IPS DF 4.7 (cell line): Measurements from ENCODE around the gene CERS5.
A peak's percentile ranks its signal among the peaks of the same experiment; 100 is the strongest.

Source experiments
- DNase-seq: peaks from one replicate; pipeline ENCODE4 v3.0.0-alpha.2; 2013; ENCODE audit warnings: low spot score; ENCODE audit errors: extremely low read depth

Gene CERS5

GRCh38 chr12:50132505-50133135 lies 34.5 kb downstream of the CERS5 start:
- DNase-seq = no peak

DNA sequence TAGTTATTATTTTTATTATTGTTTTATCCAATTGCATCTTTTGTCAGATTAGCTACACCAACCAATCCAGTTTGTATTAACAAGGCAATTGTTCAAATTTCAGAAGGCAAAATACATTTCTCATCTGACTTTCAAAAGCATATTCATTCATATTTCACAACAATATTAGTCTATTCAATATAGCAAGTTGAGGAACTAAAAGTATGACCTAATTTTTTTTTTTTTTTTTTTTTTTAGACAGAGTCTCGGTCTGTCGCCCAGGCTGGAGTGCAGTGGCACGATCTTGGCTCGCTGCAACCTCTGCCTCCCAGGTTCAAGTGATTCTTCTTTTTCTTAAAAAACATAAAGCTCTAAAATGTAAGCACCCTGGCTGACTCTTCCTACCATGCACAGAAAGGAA lies 37.9 kb downstream of the CERS5 start:
- no peak for DNase-seq

DNA sequence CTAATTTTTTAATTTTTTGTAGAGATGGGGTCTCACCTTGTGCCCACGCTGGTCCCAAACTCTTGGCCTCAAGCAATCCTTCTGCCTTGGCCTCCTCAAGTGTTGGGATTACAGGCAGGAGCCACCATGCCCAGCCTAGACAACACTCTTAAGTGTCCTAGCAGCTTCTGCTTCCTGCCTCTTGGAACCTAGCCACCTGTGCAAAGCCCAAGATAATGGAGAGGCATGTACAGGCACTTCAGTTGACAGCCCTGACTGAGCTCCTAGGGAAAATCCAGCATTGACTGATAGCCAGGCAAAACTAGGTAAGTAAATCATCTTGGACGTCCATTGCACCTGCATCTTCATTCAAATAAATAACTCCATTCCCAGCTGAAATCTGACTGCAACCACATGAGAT lies 39.6 kb downstream of the CERS5 start:
- DNase-seq = no peak

DNA sequence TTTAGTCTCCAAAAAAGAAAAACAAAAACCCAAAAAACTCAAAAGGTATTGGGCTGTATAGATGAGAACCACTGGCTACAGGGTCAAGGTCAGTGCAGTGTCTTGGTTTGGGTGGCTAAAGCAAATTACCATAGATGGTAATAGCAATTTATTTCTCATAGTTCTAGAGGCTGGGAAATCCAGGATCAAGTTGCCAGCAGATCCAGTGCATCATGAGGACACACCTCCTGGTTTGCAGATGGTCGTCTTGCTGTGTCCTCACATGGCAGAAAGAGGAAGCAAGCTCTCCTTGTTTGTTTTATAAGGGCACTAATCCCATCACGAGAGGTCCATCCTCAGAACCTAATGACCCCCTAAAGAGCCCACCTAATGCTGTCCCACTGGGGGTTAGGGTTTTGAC lies 44.0 kb downstream of the CERS5 start:
- no peak for DNase-seq

DNA sequence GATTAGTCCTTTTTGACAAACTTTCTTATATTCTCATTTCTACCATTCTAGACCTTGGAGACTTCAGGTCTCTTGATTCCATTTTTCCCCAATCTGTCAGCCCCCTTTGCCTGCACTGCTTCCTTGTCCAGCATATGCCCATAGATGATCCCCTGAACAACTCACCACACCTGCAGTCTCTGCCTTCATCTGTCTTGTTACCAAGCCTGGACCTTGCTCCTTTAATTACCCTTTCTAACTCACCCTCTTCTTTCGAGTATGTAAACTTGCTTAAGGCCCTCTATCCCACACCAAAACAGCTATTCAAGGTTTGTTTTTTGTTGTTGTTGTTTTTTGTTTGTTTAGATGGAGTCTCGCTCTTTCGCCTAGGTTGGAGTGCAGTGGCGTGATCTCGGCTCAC lies 45.5 kb downstream of the CERS5 start:
- DNase-seq = no peak

DNA sequence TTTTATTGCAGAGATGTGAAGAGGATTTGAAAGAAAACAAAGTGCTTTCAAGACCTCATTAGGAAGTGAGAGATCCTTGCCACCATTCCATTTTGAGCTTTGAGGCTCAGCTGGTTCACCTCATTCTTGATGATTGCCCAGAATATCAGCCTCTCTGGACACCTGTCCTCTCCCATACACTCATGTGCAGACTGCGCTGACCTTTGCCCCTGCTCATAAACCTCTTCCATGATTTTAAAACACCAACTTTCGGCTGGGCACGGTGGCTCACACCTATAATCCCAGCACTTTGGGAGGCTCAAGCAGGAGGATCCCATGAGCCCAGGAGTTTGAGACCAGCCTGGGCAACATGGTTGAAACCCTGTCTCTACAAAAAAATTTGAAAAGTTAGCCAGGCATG lies 46.2 kb downstream of the CERS5 start:
- DNase-seq = no peak

DNA sequence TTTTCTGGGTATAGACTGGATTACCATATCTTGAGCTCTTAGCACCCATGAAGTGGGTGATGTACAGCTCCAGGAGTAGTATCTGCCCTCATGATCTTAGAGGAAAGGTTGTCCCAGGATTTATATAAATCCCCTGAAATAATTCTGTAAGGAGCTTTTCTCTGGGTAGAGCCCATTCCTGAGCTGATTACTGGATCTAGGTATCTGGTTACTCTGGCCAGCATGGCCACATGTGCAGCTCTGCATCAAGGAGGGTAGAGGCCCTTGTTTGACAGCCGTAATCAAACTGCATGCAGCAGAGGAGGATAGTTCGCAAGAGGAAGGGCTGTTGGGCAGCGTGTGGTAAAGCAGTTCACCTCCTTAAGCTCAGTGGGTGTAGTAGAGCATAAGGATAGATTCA lies 46.6 kb downstream of the CERS5 start:
- no peak for DNase-seq

DNA sequence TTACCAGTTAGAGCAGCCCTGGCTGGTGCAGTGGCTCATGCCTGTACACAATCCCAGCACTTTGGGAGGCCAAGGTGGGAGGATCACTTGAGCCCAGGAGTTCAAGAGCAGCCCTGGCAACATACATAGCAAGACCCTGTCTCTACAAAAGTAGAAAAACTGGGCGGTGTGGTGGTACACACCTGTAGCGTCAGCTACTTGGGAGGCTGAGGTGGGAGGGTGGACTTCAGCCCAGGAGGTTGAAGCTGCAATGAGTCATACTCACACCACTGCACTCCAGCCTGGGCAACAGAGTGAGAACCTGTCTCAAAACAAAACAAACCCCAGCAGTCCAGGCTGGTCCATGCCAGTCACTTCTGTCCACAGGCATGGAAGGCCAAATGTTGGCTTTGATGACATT lies 47.8 kb downstream of the CERS5 start:
- DNase-seq = no peak

GRCh38 chr12:50117057-50117622 lies 50.0 kb downstream of the CERS5 start:
- DNase-seq = no peak

- no peak for DNase-seq
Measured at GRCh38 chr12:50112456-50113218, 54.5 kb downstream of the CERS5 start.

DNA sequence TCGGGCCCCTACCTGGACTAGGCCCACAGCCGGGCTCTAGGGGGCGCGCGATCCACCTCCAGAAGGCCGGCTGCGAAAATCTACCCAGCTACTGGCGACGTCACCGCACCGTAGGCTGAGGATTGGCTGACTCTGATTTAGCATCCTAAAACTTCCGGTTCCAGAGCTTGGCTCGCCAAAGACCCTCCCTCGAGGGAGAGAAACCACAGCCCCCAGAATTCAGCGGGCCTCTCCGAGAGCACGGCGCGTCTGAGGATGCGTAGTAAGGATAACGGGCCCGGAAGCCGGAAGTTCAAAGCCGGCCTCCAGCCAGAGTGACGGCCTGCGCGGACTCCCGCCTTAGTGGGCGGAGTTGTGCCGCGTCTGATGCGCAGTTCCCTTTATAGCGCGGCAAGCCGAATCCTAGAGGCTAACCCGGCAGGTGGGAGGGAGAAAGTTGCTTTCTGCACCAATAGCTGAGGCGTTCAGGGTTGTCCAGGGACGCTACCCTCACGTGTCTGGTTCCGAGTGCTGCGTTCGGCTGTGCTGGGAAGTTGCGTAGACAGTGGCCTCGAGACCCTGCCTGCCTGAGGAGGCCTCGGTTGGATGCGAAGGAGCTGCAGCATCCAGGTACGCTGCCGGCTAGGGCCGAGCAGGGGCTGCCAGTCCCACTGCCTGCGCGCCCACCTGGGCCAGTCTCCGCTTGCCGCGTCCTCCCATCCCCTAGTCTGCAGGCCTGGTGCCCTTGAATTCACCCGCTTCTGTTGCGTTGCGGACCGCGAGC lies 55.3 kb downstream of the CERS5 start, which contains the start of gene COX14:
Gene COX14, plus strand, starts transcription at position 544 of the 763 bp plus-strand sequence. CDS start 7,808 bp downstream, outside the sequence.
- DNase-seq = peak; percentile 98

- no peak for DNase-seq
Measured at GRCh38 chr12:50111395-50111692, 55.8 kb downstream of the CERS5 start.

DNA sequence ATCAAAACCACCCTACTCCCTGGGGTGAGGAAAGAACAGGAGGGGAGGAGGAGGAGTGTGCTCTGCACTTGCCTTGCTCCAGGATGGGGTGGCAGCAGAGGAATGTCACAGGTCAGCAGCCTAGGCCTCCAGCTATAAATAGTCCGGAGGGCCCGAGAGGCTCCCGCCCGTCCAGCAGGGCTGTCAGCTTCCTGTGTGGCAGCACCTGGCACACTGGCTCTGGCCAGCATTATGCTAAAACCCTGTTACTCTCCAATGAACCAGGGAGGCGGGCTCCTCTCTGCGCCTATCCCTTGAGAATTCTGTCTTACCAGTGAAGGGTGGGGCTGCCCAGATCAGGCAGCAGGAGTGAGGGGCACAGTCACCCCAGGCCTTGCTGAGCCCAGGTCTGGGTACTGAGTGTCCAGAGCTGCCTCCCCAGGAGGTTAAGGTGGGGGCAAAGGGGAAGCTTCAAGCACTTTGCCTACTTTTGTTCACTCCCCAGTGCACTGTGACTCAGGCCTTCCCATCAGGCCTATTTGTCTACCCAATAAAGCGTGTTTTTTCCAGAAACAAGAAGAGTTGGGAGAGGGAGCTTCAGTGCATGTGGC lies 56.3 kb downstream of the CERS5 start:
- no peak for DNase-seq

DNA sequence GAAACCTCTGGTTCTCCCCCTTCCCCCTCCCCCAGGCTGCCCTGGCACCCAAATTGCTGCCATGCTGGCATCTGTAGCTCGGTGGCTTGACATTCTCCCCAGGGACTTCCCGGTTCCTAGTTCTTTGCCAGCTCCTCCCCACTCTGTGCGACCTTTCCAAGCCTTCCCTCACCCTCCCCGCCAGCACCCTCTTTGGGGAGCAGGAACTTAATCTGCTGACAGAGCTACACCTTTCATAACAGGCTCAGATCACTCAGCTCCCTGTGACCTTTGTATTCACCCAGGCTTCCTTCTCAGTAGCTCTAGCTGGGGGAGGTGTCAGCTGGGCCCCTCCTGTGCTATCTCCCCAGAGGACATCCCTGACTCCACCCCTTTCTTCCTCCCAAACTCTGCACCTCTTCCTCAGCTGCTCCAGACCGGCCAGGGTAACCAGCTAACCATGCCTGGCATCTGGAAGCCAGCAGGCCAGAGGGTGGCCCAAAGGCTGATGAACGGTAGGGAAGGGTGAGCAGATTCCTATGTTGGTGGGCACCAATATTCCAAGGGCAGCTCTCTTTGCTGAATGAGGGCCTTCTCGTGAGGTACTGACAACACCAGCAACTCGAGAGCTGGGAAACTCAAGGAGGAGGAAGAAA lies 56.9 kb downstream of the CERS5 start:
- no peak for DNase-seq

DNA sequence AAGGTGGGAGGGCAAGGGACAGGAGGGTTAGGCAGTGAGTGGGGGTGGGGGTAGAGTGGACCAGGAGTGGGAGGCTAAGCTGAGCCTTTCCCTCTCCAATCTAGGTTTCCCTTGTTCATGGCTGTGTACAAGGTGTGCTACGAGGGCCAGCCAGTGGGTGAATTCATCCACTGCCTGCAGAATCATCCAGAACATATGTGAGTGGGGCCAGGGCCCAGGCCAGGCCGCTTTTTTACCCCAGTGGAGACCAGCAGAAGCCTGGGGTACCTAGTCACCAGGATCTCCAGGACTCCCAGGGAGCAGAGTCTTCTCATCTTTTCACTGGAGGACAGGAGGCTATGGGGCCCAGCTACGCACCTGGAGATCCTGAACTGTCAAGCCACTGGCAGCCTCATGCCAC lies 57.9 kb downstream of the CERS5 start:
- no peak for DNase-seq

DNA sequence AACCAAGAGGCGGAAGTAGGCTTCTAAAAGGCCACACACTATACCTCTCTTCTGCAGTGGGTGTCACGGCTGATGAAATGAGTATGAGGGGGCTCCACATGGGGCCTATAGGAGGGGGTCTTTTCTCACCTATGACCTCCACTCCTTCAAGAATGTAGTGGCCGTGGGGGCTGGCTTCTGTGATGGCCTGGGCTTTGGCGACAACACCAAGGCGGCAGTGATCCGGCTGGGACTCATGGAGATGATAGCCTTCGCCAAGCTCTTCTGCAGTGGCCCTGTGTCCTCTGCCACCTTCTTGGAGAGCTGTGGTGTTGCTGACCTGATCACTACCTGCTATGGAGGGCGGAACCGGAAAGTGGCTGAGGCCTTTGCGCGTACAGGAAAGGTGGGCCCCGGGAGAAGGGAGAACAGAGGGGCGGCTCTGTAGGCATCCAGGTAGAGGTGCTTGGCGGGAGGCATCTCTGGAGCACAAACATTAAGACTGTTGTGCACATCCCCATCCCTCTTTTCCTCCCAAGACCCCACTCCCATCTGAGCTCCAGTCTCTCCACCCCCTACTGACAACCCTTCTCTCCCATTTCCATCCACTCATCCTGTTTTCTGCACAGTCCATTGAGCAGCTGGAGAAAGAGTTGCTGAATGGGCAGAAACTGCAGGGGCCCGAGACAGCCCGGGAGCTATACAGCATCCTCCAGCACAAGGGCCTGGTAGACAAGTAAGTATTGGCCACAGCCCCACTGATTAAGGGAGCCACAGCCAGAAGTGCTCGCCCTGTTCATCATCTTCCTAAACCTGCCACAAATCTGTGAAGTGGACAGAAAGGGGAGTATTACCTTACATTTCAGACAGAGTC lies 59.5 kb downstream of the CERS5 start:
- no peak for DNase-seq

GRCh38 chr12:50106907-50107306 lies 60.3 kb downstream of the CERS5 start:
- DNase-seq = no peak

DNA sequence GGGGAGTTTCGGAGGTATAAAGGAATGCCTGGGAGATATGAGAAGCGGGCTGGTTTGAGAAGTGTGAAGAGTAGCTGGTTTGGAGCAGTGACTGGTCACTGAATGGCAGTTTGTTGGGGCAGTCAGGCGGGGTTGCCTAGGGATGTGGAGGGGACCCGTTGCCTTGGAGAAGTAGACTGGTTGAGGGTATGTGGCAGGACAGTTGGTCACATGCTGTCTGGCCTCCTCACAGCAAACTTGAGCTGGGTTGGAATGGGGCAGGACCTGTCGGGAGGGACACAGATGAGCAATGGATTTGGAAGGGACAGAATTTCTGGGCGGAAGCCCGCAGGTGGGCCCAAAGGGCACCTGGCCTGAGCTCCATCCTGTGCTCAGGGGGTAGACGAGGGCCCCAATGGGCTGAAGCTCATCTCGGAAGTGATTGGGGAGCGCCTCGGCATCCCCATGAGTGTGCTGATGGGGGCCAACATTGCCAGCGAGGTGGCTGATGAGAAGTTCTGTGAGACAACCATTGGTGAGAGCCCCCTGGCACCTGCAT lies 61.2 kb downstream of the CERS5 start:
- DNase-seq = no peak

- no peak for DNase-seq
Measured at GRCh38 chr12:50104417-50105366, 62.5 kb downstream of the CERS5 start.
